GM21515 (cell line): Measurements from ENCODE around the gene MECP2.

ENCODE experiments used
- ATAC-seq: cut with Tn5 transposase; IDR thresholded peaks from one replicate; pipeline ENCODE4 v1.9.1; 2021; ENCODE audit not compliant: unreplicated experiment

Gene MECP2

GRCh38 chrX:153972368-153973126 is 125.0 kb downstream of the MECP2 start, which contains the start of gene TMEM187:
Gene TMEM187, plus strand, starts transcription at chrX:153972754. Its CDS starts 9,309 bp downstream, at chrX:153982063.
- peak; percentile 42 for ATAC-seq
